GM19468 (cell line): ENCODE results near the gene ZNF182.
"Not testable (repeated sequence)": the region's sequence is repeated elsewhere in the genome, so short reads cannot be mapped to it uniquely, and the experiment has no call there.

Experiments
- ATAC-seq: cut with Tn5 transposase; IDR thresholded peaks from one replicate; pipeline ENCODE4 v1.9.1; 2021; ENCODE audit warnings: mild to moderate bottlenecking, moderate library complexity, moderate number of reproducible peaks; ENCODE audit not compliant: unreplicated experiment; ENCODE audit errors: extremely low read depth

ZNF182 gene

GRCh38 chrX:48002929-48003328, 860 bp downstream of the ZNF182 start:
- ATAC-seq: no peak

- no peak for ATAC-seq
Measured at GRCh38 chrX:48002319-48002718, 1.5 kb downstream of the ZNF182 start.

DNA sequence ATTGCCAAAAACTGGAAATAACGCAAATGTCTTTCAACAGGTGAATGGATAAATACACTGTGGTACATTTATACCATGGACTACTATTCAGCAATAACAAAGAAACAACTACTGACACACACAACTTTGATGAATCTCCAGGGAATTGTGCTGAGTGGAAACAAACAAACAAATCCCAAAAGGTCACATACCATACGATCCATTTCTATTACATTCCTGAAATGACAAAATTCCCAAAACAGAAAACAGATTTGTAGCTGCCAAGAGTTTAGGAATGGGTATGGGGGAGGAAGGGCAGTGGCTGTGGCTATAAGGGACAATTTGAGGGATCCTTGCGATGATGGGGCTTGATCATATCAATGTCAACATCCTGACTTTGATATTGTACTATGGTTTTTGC, 2.5 kb downstream of the ZNF182 start:
- no peak for ATAC-seq

DNA sequence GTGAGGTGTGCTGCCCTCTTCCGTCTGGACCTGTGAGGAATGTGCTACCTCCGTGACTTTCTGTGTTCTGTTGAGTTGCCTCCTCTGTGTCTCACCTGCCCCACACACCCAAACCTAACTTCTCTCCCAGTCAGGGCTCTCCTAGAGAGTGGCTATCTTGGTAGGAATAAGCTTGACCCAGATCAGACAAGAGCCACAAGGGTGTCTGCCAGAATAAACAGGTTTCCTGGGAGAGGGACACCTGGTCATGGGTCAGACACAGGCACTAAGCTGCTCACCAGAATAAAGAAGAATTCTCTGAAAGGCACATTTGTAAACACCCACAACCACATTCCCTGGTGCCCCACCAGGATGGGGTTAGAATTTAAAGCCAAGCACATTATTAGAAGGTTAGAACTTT, 11.1 kb downstream of the ZNF182 start:
- no peak for ATAC-seq

GRCh38 chrX:47992095-47992380, 11.8 kb downstream of the ZNF182 start:
- ATAC-seq: no peak

GRCh38 chrX:47991263-47992094, 12.3 kb downstream of the ZNF182 start:
- ATAC-seq: no peak

- no peak for ATAC-seq
Measured at GRCh38 chrX:47976254-47977151, 27.3 kb downstream of the ZNF182 start.

DNA sequence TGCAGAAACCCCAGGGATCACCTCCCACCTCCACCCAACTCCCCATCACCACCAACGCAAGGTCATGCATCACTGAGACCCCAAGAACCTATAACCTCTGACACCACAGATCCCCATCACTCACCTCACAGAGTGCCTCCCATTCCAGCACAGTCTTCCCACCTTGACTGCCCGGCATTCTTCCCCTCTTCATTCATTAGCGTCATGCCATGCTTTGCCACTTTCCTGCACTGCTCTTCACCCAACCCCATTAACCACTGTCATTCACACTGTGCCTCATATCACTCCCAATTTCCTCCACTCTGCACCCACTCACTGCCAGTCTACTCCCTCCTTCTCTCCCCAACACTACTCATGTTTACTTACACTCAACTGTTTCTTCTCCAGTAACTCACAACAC, 30.6 kb downstream of the ZNF182 start:
- ATAC-seq: no peak

GRCh38 chrX:47965526-47965925, 38.3 kb downstream of the ZNF182 start:
- ATAC-seq: not testable (repeated sequence)

DNA sequence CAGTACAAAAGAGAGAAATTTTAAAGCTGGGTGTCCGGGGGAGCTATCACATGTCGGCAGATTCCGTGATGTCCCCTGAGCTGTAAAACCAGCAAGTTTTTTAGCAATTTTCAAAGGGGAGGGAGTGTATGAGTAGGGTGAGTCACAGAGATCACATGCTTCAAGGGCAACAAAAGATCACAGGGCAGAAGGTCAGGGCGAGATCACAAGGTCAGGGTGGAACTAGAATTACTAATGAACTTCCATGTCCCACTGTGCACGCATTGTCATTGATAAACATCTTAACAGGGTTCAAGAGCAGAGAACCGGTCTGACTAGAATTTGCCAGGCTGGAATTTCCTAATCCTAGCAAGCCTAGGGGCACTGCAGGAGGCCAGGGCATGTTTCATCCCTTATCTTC, 42.0 kb downstream of the ZNF182 start:
- ATAC-seq: not testable (repeated sequence)

DNA sequence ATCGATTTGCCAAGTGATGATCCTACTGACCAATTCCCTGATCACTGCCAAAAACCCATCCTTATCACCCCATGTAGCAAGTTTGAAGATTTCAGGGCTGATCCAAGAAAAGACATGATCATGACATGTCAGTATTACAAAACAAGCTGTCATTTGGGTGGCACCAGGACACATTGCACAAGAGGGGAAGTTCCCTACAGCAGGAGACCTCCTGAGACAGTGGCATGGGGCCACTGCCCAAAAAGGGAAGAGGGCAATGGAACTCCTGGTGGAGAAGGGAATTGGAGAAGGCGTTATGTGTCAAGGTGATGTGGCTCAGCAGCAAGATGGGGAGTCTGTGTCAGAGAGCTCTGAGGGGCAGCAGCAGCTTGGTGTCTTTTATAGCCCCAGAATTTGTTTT, 43.4 kb downstream of the ZNF182 start:
- no peak for ATAC-seq

DNA sequence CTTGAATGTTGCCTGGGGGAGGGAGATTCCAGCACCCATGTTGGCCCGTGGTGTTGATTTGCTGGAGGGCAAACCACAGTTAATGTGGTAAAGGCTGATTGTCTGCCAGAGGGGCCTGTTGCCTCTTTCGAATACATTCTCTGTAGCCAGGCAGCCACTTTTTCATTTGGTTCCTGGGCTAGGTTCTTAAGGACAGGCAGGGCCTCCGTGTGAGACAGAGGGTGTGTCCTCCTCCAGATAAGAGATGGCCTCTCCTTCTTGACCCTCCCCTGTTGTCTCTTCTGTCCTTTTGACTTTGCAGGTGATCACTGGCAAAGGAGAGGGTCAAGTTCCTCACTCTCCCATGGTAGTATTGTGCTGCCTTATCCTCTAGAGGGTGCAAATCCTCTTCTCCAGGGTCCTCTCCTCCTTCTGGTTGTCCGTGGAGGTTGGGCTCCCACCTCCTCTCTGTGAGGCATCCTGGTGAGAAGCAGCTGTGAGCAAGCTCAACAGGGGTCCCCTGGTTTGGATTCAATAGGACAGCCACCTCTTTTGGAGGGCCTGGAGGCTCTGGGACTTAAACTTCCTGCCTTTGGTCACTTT, 44.9 kb downstream of the ZNF182 start:
- no peak for ATAC-seq

- not testable (repeated sequence) for ATAC-seq
Measured at GRCh38 chrX:47958206-47958605, 45.6 kb downstream of the ZNF182 start.

GRCh38 chrX:47956016-47956415, 47.8 kb downstream of the ZNF182 start:
- ATAC-seq: no peak

DNA sequence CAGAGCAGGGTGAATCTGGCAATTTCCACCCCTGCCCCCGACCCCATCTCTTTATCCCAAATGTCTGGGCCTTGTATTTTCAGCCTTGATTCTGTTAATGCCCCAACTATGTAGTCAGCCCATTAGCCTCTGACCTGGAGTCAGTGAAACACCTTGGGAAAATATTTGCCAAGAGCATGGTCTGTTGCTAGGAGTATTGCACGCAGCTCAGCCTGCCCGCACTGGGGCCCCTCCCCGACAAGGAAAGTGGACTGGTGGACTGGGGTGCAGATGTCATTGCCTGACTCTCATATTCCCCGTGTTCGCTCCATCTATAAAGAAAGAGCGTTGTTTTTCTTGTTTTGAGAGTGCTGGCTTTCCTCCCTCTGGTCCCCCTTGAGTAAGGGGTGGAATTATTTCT, 48.5 kb downstream of the ZNF182 start:
- not testable (repeated sequence) for ATAC-seq

DNA sequence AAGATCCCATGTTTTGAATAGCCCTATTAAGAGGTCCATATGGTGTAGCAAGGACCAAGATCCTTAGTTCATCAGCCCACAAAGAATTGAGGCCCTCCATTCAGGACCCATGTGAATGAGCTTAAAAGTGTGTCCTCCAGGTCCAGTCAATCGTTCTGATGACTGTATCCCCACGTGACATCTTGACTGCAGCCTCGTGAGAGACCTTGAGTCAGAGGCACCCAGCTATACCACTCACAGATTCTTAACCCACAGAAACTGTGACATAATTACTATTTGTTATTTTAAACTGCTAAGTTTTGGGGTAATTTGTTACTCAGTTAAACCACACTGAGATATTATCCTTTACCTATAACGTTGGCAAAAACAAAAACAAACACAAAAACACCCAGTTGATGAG, 62.4 kb downstream of the ZNF182 start:
- ATAC-seq: no peak

GRCh38 chrX:47940448-47940847, 63.3 kb downstream of the ZNF182 start:
- ATAC-seq: no peak

DNA sequence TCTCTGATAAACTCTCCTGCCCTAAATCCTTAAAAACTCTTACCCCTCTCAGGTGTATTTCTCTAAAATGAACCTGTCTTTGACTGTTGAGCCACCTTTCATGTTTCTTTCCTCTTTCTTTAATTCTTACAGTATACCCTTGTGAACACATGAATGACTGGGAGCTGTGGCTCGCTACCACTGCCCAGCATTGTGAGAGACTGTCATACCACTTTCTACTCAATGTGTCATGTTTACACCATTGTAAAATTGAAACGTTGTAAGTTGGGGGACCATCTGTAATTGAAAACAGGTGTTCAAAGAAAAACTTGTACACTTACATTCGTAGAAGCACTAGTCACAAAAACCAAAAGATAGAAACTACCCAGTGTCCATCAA, 66.9 kb downstream of the ZNF182 start:
- ATAC-seq: no peak

GRCh38 chrX:47936224-47936939, 67.4 kb downstream of the ZNF182 start:
- no peak for ATAC-seq

GRCh38 chrX:47933946-47934345, 69.8 kb downstream of the ZNF182 start:
- ATAC-seq: no peak

DNA sequence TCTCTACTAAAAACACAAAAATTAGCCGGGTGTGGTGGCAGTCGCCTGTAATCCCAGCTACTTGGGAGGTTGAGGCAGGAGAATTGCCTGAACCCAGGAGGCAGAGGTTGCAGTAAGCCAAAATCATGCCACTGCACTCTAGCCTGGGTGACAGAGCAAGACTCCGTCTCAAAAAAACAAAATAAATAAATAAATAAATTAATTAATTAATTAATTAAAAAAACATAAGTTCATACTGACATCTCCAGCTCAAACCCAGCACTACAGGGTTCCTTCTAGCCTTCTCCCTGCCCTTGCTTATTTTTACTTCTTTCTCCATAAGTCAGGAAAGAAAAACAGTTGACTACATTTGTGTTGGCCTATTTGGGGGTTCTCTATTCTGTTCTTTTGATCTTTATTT, 71.8 kb downstream of the ZNF182 start:
- ATAC-seq: not testable (repeated sequence)
